Esophagus squamous epithelium (tissue), 4 donors: Measurements from ENCODE around the gene DAP3.
"Not testable (repeated sequence)": the region's sequence is repeated elsewhere in the genome, so short reads cannot be mapped to it uniquely, and the experiment has no call there.

Experiments
- CTCF ChIP-seq, 6 experiments: fragments of 450-650 bp in 4 of 6; fragments of 200-600 bp in 2 of 6; sonication (generic) in 2 of 6; IDR thresholded peaks; one replicate each; pipeline ENCODE4 v1.5.1; 2016 to 2019; ENCODE audit warnings: antibody characterized with exemption in 6 of 6, mild to moderate bottlenecking in 4 of 6, moderate library complexity in 4 of 6
- POLR2A ChIP-seq, 4 donors: fragments of 450-650 bp; IDR thresholded peaks; one replicate each; pipeline ENCODE4 v1.6.1; 2017; ENCODE audit warnings: antibody characterized with exemption in 4 of 4, mild to moderate bottlenecking in 4 of 4, moderate library complexity in 3 of 4

GRCh38 chr1:155718524-155719115 lies 29.7 kb downstream of the DAP3 start:
- TF ChIP-seq CTCF, POLR2A (IDR thresholded peaks at IDR 0.05): not testable (repeated sequence)
